OCI-LY3 (cell line): Measurements from ENCODE around the gene GRIK2.

ENCODE experiments used
- EZH2phosphoT487 ChIP-seq: fragments of 200-600 bp; shearing (Covaris generic); IDR thresholded peaks from 2 replicates; pipeline ENCODE4 v1.6.1; 2018; ENCODE audit warnings: antibody characterized with exemption, mixed run types, low read depth
- TF ChIP-seq, protein P1 (sequence below): fragments of 200-600, 300-600 bp; sonication (generic); IDR thresholded peaks from 2 replicates; pipeline ENCODE4 v1.5.1; 2014; ENCODE audit warnings: antibody characterized with exemption, low read length, low read depth

DNA sequence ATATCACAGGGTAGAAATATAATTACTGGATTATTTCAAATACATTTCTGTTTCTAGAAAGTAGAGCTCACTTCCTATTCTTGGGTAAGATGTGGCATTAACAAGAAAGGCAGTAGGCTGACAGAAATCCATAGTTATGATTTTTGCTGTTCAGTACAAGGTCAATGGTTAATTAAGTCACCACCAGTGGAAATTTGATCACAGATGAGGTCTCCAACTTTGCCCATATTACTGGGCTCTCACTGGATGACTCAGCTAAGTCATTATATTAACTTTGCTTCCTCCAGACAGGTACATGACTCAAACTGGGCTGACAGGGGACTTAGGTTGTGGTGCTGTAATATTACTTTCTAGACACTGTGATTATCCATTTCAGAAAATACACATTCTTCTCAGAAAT lies 212.4 kb downstream of the GRIK2 start:
- TF ChIP-seq, protein P1, sequence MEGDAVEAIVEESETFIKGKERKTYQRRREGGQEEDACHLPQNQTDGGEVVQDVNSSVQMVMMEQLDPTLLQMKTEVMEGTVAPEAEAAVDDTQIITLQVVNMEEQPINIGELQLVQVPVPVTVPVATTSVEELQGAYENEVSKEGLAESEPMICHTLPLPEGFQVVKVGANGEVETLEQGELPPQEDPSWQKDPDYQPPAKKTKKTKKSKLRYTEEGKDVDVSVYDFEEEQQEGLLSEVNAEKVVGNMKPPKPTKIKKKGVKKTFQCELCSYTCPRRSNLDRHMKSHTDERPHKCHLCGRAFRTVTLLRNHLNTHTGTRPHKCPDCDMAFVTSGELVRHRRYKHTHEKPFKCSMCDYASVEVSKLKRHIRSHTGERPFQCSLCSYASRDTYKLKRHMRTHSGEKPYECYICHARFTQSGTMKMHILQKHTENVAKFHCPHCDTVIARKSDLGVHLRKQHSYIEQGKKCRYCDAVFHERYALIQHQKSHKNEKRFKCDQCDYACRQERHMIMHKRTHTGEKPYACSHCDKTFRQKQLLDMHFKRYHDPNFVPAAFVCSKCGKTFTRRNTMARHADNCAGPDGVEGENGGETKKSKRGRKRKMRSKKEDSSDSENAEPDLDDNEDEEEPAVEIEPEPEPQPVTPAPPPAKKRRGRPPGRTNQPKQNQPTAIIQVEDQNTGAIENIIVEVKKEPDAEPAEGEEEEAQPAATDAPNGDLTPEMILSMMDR: no peak
- TF ChIP-seq EZH2phosphoT487: no peak
